HepG2 (cell line): Measurements from ENCODE around the gene YKT6. TPM values are rescaled to one million over a fixed set of nuclear protein-coding genes. Genes with fewer than 3 reads are reported as not detected.
A peak's percentile ranks its signal among the peaks of the same experiment; 100 is the strongest.

Source experiments
- CCAR2 ChIP-seq: fragments of 200-400 bp; formaldehyde crosslinking; optimal IDR thresholded peaks from 2 replicates; pipeline ENCODE3; 2018; ENCODE audit warnings: low read depth, mild to moderate bottlenecking, low read length, moderate library complexity
- CEBPB ChIP-seq: IDR thresholded peaks from 2 replicates; pipeline ENCODE4 v1.6.1; 2011; ENCODE audit warnings: low read depth, low read length, improper control_type of control experiment, borderline replicate concordance
- FOXM1 ChIP-seq: sonication (generic); formaldehyde crosslinking; IDR thresholded peaks from 2 replicates; pipeline ENCODE4 v1.5.0; 2020; ENCODE audit warnings: missing genetic modification reagents
- GLI4 ChIP-seq: sonication (generic); formaldehyde crosslinking; IDR thresholded peaks from 2 replicates; pipeline ENCODE4 v1.5.1; 2020; ENCODE audit warnings: missing genetic modification reagents, mild to moderate bottlenecking, moderate library complexity, borderline replicate concordance
- HOMEZ ChIP-seq: IDR thresholded peaks from 2 replicates; pipeline ENCODE4 v1.6.1; 2016; ENCODE audit warnings: low read depth
- IRF1 ChIP-seq: sonication (generic); formaldehyde crosslinking; IDR thresholded peaks from 2 replicates; pipeline ENCODE4 v1.4.0; 2020; ENCODE audit warnings: low read depth, mild to moderate bottlenecking, missing genetic modification reagents
- MYC ChIP-seq: sonication (generic); formaldehyde crosslinking; IDR thresholded peaks from 2 replicates; pipeline ENCODE4 v1.9.0; 2021; ENCODE audit warnings: missing genetic modification reagents, borderline replicate concordance
- NR2F1 ChIP-seq, 2 experiments: fragments of 450-650 bp in 1 of 2; formaldehyde crosslinking in 1 of 2; IDR thresholded peaks; 2 replicates each; pipeline versions ENCODE4 v1.5.0 to v1.6.1; 2016 to 2020; ENCODE audit warnings: mild to moderate bottlenecking in 1 of 2, missing compliant biosample characterization in 1 of 2, missing genetic modification reagents in 1 of 2, moderate library complexity in 1 of 2
- PATZ1 ChIP-seq: sonication (generic); formaldehyde crosslinking; IDR thresholded peaks from 2 replicates; pipeline ENCODE4 v1.4.0; 2020; ENCODE audit warnings: missing genetic modification reagents
- PLRG1 ChIP-seq: fragments of 450-650 bp; conservative IDR thresholded peaks from 2 replicates; pipeline ENCODE4 v1.6.1; 2016
- SALL2 ChIP-seq: sonication (generic); formaldehyde crosslinking; IDR thresholded peaks from 2 replicates; pipeline ENCODE4 v1.8.1; 2023; ENCODE audit warnings: mild to moderate bottlenecking, missing genetic modification reagents, inconsistent platforms
- SATB2 ChIP-seq: sonication (generic); formaldehyde crosslinking; IDR thresholded peaks from 2 replicates; pipeline ENCODE4 v1.5.0; 2020; ENCODE audit warnings: missing genetic modification reagents
- THYN1 ChIP-seq: sonication (generic); formaldehyde crosslinking; IDR thresholded peaks from 2 replicates; pipeline ENCODE4 v1.8.1; 2023; ENCODE audit warnings: low read depth, mild to moderate bottlenecking, moderate library complexity, missing genetic modification reagents, borderline replicate concordance
- ZFP1 ChIP-seq: IDR thresholded peaks from 2 replicates; pipeline ENCODE4 v1.6.1; 2016
- ZIK1 ChIP-seq: sonication (generic); formaldehyde crosslinking; IDR thresholded peaks from 2 replicates; pipeline ENCODE4 v1.5.0; 2020; ENCODE audit warnings: mild to moderate bottlenecking, low read depth, missing genetic modification reagents, borderline replicate concordance
- ZNF143 ChIP-seq: sonication (generic); formaldehyde crosslinking; IDR thresholded peaks from 2 replicates; pipeline ENCODE4 v1.4.0; 2020; ENCODE audit warnings: missing genetic modification reagents
- ZNF256 ChIP-seq: sonication (generic); formaldehyde crosslinking; conservative IDR thresholded peaks from 2 replicates; pipeline ENCODE4 v1.4.0; 2020; ENCODE audit warnings: missing genetic modification reagents
- ZNF263 ChIP-seq: sonication (generic); formaldehyde crosslinking; IDR thresholded peaks from 2 replicates; pipeline ENCODE4 v1.4.0; 2020; ENCODE audit warnings: missing genetic modification reagents
- ZNF33A ChIP-seq: sonication (generic); formaldehyde crosslinking; IDR thresholded peaks from 2 replicates; pipeline ENCODE4 v1.5.1; 2020; ENCODE audit warnings: missing genetic modification reagents, mild to moderate bottlenecking, moderate library complexity, borderline replicate concordance
- ZNF431 ChIP-seq: sonication (generic); formaldehyde crosslinking; IDR thresholded peaks from 2 replicates; pipeline ENCODE4 v1.9.0; 2022; ENCODE audit warnings: missing genetic modification reagents, low read depth, mild to moderate bottlenecking, borderline replicate concordance
- ZNF512 ChIP-seq: sonication (generic); formaldehyde crosslinking; IDR thresholded peaks from 2 replicates; pipeline ENCODE4 v1.4.0; 2020; ENCODE audit warnings: mild to moderate bottlenecking, missing genetic modification reagents
- ZNF562 ChIP-seq: sonication (generic); formaldehyde crosslinking; IDR thresholded peaks from 2 replicates; pipeline ENCODE4 v1.8.0; 2022; ENCODE audit warnings: missing genetic modification reagents, borderline replicate concordance
- ZNF761 ChIP-seq: sonication (generic); formaldehyde crosslinking; conservative IDR thresholded peaks from 2 replicates; pipeline ENCODE4 v1.4.0; 2020; ENCODE audit warnings: mild to moderate bottlenecking, missing genetic modification reagents
- ZNF781 ChIP-seq: sonication (generic); formaldehyde crosslinking; IDR thresholded peaks from 2 replicates; pipeline ENCODE4 v1.5.1; 2020; ENCODE audit warnings: borderline replicate concordance, mild to moderate bottlenecking, missing genetic modification reagents; ENCODE audit errors: not compliant biosample characterization
- ZNF878 ChIP-seq: sonication (generic); formaldehyde crosslinking; IDR thresholded peaks from 2 replicates; pipeline ENCODE4 v1.8.1; 2023; ENCODE audit warnings: mild to moderate bottlenecking, missing genetic modification reagents, moderate library complexity
- polyA plus RNA-seq, 8 experiments: library from polyadenylated mRNA; depleted of rRNA in 3 of 8; stranded (reverse) in 7 of 8; unstranded in 1 of 8; fragments of >200 nt; fragmentation: Illumina TruSeq in 4 of 8; extraction: Trizol in 4 of 8; gene quantifications; 2 replicates each; pipeline versions ENCODE4 v1.2.1 to v1.2.3, GENCODE V29; 2011 to 2016; ENCODE audit warnings: low read depth in 4 of 8, missing spikeins in 1 of 8, mixed read lengths in 1 of 8; ENCODE audit not compliant: insufficient read depth in 1 of 8
- total RNA-seq, 5 experiments: library from RNA; depleted of rRNA; stranded (reverse); fragments of >200 nt; fragmentation: Illumina TruSeq; extraction: Trizol; gene quantifications; 2 replicates each; pipeline ENCODE4 v1.2.3, GENCODE V29; 2016; ENCODE audit warnings: low read depth in 1 of 5

YKT6 gene
- total and polyA plus RNA-seq, 2 of the 13 experiments (the other 11 are each of a cell fraction or from before 2014, with no cell fraction given) = 52.2 to 60.3 TPM

- TF ChIP-seq ZNF781 = peak; percentile 92
- TF ChIP-seq ZNF263 (CRISPR knock-in tag) = peak; percentile 80
- TF ChIP-seq ZNF761 = peak; percentile 91; the same call in 1 of the 2 replicates
- TF ChIP-seq SALL2 (CRISPR knock-in tag) = no peak
- TF ChIP-seq PATZ1 (CRISPR knock-in tag) = peak; percentile 46; the same call in 1 of the 2 replicates
- no peak for TF ChIP-seq PLRG1
- TF ChIP-seq THYN1 = no peak
- no peak for TF ChIP-seq ZNF431
- no peak for TF ChIP-seq ZFP1 (CRISPR knock-in tag)
- no peak for TF ChIP-seq ZNF33A (CRISPR knock-in tag)
- peak; percentile 89 for TF ChIP-seq ZNF256
- peak; percentile 71; the same call in 1 of the 2 replicates for TF ChIP-seq GLI4 (CRISPR knock-in tag)
- no peak for TF ChIP-seq HOMEZ
- peak; percentile 43; the same call in 1 of the 2 replicates for TF ChIP-seq ZNF878 (CRISPR knock-in tag)
- TF ChIP-seq CEBPB = no peak
- peak; percentile 91 for TF ChIP-seq SATB2 (CRISPR knock-in tag)
- TF ChIP-seq FOXM1 (CRISPR knock-in tag) = peak; percentile 84; the same call in 1 of the 2 replicates
- peak; percentile 93 for TF ChIP-seq MYC
- TF ChIP-seq ZNF562 (CRISPR knock-in tag) = peak; percentile 50; the same call in 1 of the 2 replicates
- TF ChIP-seq ZNF143 (CRISPR knock-in tag) = no peak; the same call in 1 of the 2 replicates
- TF ChIP-seq NR2F1 (CRISPR knock-in tag; IDR thresholded peaks at IDR 0.05) = no peak
- TF ChIP-seq ZNF512 (CRISPR knock-in tag) = no peak
- TF ChIP-seq ZIK1 = peak; percentile 93
- no peak for TF ChIP-seq IRF1 (CRISPR knock-in tag)
- no peak for TF ChIP-seq CCAR2
Measured at GRCh38 chr7:44221231-44221791, 20.5 kb downstream of the YKT6 start (continued).
